Vagina (tissue), 2 donors: ENCODE data around the gene MLN. TPM values are rescaled to one million over a fixed set of nuclear protein-coding genes. Genes with fewer than 3 reads are reported as not detected.

ENCODE experiments used
- DNase-seq, 2 donors: peaks; one replicate each; pipeline ENCODE4 v3.0.0-alpha.2; 2017; ENCODE audit errors: extremely low spot score in 2 of 2
- H3K27ac ChIP-seq: fragments of 200-600 bp; sonication (generic); one replicate; pipeline ENCODE4 v1.5.1; 2019
- H3K27me3 ChIP-seq: fragments of 200-600 bp; sonication (generic); one replicate; pipeline ENCODE4 v1.5.1; 2019
- H3K36me3 ChIP-seq, 2 donors: fragments of 200-600 bp; sonication (generic); one replicate each; pipeline ENCODE4 v1.5.1; 2017 to 2019
- H3K4me1 ChIP-seq: fragments of 200-600 bp; sonication (generic); one replicate; pipeline ENCODE4 v1.5.1; 2019
- H3K4me3 ChIP-seq, 2 donors: fragments of 200-600 bp; sonication (generic); 1 replicate in 1 of 2; 2 replicates in 1 of 2; pipeline ENCODE4 v1.5.1; 2016 to 2019
- H3K9me3 ChIP-seq: fragments of 200-600 bp; sonication (generic); one replicate; pipeline ENCODE4 v1.5.1; 2019
- POLR2A ChIP-seq, 2 donors: fragments of 450-650 bp; IDR thresholded peaks; one replicate each; pipeline ENCODE4 v1.6.1; 2017; ENCODE audit warnings: antibody characterized with exemption in 2 of 2, mild to moderate bottlenecking in 2 of 2, moderate library complexity in 2 of 2
- POLR2AphosphoS5 ChIP-seq, 2 donors: sonication (generic); formaldehyde crosslinking; IDR thresholded peaks; one replicate each; pipeline ENCODE4 v1.9.0; 2017; ENCODE audit warnings: antibody characterized with exemption in 2 of 2, mild to moderate bottlenecking in 2 of 2, low read depth in 1 of 2; ENCODE audit not compliant: insufficient read depth in 1 of 2
- intact Hi-C: fragments of 100-400 bp; cut with DNase I; formaldehyde crosslinking; loops from one replicate; pipeline ENCODE4 v1.15.1; 2023
- total RNA-seq: library from RNA; depleted of rRNA; stranded (reverse); fragments of >200 nt; gene quantifications from one replicate; pipeline ENCODE4 v1.2.3, GENCODE V29; 2016
- TF ChIP-seq, protein P1 (sequence below), 3 experiments: fragments of 450-650 bp in 2 of 3; fragments of 200-600 bp in 1 of 3; sonication (generic) in 1 of 3; IDR thresholded peaks; one replicate each; pipeline ENCODE4 v1.5.1; 2017 to 2019; ENCODE audit warnings: antibody characterized with exemption in 3 of 3, mild to moderate bottlenecking in 2 of 3, moderate library complexity in 2 of 3

MLN gene, protein sequence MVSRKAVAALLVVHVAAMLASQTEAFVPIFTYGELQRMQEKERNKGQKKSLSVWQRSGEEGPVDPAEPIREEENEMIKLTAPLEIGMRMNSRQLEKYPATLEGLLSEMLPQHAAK
- total RNA-seq = not detected

GRCh38 chr6:33803571-33804053 is at the start of gene MLN:
Gene MLN (minus strand): TSS chr6:33804003. CDS start chr6:33801163, 2,840 bp downstream.
- DNase-seq = no peak
- no peak within 1 kb of the TSS for H3K4me3 ChIP-seq
- intact Hi-C loops = no loop called here
- H3K27ac ChIP-seq = no peak within 1 kb of the TSS
- no peaks in the 10 kb centered on the region for H3K9me3 ChIP-seq
- H3K36me3 ChIP-seq = no peaks in the 10 kb centered on the region
- no peaks in the 10 kb centered on the region for H3K4me1 ChIP-seq
- TF ChIP-seq POLR2AphosphoS5 (IDR thresholded peaks at IDR 0.05; ENCODE audit: insufficient read depth in 1 of 2, low read depth in 1 of 2) = no peak
- TF ChIP-seq, protein P1, sequence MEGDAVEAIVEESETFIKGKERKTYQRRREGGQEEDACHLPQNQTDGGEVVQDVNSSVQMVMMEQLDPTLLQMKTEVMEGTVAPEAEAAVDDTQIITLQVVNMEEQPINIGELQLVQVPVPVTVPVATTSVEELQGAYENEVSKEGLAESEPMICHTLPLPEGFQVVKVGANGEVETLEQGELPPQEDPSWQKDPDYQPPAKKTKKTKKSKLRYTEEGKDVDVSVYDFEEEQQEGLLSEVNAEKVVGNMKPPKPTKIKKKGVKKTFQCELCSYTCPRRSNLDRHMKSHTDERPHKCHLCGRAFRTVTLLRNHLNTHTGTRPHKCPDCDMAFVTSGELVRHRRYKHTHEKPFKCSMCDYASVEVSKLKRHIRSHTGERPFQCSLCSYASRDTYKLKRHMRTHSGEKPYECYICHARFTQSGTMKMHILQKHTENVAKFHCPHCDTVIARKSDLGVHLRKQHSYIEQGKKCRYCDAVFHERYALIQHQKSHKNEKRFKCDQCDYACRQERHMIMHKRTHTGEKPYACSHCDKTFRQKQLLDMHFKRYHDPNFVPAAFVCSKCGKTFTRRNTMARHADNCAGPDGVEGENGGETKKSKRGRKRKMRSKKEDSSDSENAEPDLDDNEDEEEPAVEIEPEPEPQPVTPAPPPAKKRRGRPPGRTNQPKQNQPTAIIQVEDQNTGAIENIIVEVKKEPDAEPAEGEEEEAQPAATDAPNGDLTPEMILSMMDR (IDR thresholded peaks at IDR 0.05) = no peak
- no peak for TF ChIP-seq POLR2A (IDR thresholded peaks at IDR 0.05)
- no peaks in the 10 kb centered on the region for H3K27me3 ChIP-seq

GRCh38 chr6:33853026-33853425 is 49.2 kb upstream of the MLN start:
- Histone ChIP-seq H3K4me1 (peaks cover 10% of the 10 kb centered on the region), H3K4me3 (no peak overlapping the region), H3K36me3 (no peaks in the 10 kb centered on the region), H3K27me3 (no peaks in the 10 kb centered on the region), H3K27ac (no peak overlapping the region), H3K9me3 (no peaks in the 10 kb centered on the region)
- TF ChIP-seq POLR2A (IDR thresholded peaks at IDR 0.05) (no peak), POLR2AphosphoS5 (IDR thresholded peaks at IDR 0.05; ENCODE audit: insufficient read depth in 1 of 2, low read depth in 1 of 2) (no peak)
- TF ChIP-seq, protein P1 (IDR thresholded peaks at IDR 0.05) = no peak
- intact Hi-C loops = no loop called here
- DNase-seq = no peak

- TF ChIP-seq POLR2A (IDR thresholded peaks at IDR 0.05) (no peak), POLR2AphosphoS5 (IDR thresholded peaks at IDR 0.05; ENCODE audit: insufficient read depth in 1 of 2, low read depth in 1 of 2) (no peak)
- TF ChIP-seq, protein P1 (IDR thresholded peaks at IDR 0.05) = no peak
- DNase-seq = no peak
- Histone ChIP-seq H3K36me3 (no peaks in the 10 kb centered on the region), H3K27ac (no peak overlapping the region), H3K9me3 (no peaks in the 10 kb centered on the region), H3K4me3 (no peak overlapping the region), H3K27me3 (no peaks in the 10 kb centered on the region), H3K4me1 (no peaks in the 10 kb centered on the region)
- intact Hi-C loops = no loop called here
Measured at GRCh38 chr6:33851959-33852358, 48.2 kb upstream of the MLN start.

DNA sequence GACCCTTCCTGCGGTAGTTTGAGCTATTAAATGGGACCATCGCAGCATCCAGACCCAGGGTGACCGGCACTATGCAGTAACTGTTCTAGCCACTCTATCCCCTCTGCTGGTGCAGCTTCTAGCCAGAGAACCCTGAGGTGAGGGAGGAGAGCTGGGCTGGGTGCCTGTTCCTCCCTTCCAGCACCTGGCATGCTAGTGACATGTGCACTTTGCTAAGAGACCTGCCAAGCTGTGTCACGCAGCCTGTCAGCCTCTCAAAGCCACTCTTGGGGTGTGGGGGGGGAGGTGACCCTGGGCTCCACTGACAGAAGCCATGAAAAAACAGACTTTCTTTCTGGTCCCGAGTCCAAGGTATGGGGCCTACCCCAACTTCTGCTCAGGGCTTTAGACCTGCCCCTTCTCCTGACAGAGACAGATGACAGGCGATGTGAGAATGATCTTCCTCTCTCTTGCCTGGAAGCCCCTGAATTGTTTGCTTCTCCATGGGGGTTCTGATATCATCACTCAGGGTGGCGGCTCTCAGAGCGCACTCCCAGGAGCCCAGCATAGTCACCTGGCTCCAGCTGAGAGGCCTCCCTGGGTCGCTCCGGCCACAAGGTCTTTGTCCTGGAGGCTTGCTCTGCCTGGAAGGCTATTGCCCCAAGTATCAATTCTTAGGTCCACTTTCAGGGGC is 47.2 kb upstream of the MLN start:
- no peak overlapping the region for H3K27ac ChIP-seq
- no peaks in the 10 kb centered on the region for H3K27me3 ChIP-seq
- intact Hi-C loops = no loop called here
- H3K4me3 ChIP-seq = no peak overlapping the region
- H3K9me3 ChIP-seq = no peaks in the 10 kb centered on the region
- H3K36me3 ChIP-seq = no peaks in the 10 kb centered on the region
- DNase-seq = no peak
- TF ChIP-seq, protein P1 (IDR thresholded peaks at IDR 0.05) = no peak
- TF ChIP-seq POLR2AphosphoS5 (IDR thresholded peaks at IDR 0.05; ENCODE audit: insufficient read depth in 1 of 2, low read depth in 1 of 2) = no peak
- no peak for TF ChIP-seq POLR2A (IDR thresholded peaks at IDR 0.05)
- H3K4me1 ChIP-seq = no peaks in the 10 kb centered on the region

GRCh38 chr6:33850296-33850695 is 46.5 kb upstream of the MLN start:
- no peaks in the 10 kb centered on the region for H3K4me1 ChIP-seq
- H3K4me3 ChIP-seq = no peak overlapping the region
- H3K27ac ChIP-seq = no peak overlapping the region
- intact Hi-C loops = no loop called here
- H3K36me3 ChIP-seq = no peaks in the 10 kb centered on the region
- no peak for DNase-seq
- no peak for TF ChIP-seq POLR2A (IDR thresholded peaks at IDR 0.05)
- no peaks in the 10 kb centered on the region for H3K9me3 ChIP-seq
- no peaks in the 10 kb centered on the region for H3K27me3 ChIP-seq
